Amniotic stem cell (primary cell): ENCODE measurements around the gene VSX2.
"Not testable (repeated sequence)": the region's sequence is repeated elsewhere in the genome, so short reads cannot be mapped to it uniquely, and the experiment has no call there.

Experiments
- DNase-seq: peaks from one replicate; lab custom pipeline; 2025; lab: John Stamatoyannopoulos, UW

VSX2 gene

GRCh38 chr14:74259513-74259912, 20.3 kb downstream of the VSX2 start:
- DNase-seq = no peak

- no peak for DNase-seq
These were observed 21.4 kb downstream of the VSX2 start for GRCh38 chr14:74260525-74261233.

GRCh38 chr14:74261288-74261687, 22.0 kb downstream of the VSX2 start:
- no peak for DNase-seq

GRCh38 chr14:74262076-74262475, 22.8 kb downstream of the VSX2 start:
- no peak for DNase-seq

- DNase-seq = no peak
These were observed 23.9 kb downstream of the VSX2 start for GRCh38 chr14:74263181-74263580.

GRCh38 chr14:74263921-74264320, 24.7 kb downstream of the VSX2 start:
- DNase-seq = no peak

- DNase-seq = no peak
These were observed 26.2 kb downstream of the VSX2 start for GRCh38 chr14:74265301-74265965.

- DNase-seq = no peak
These were observed 28.3 kb downstream of the VSX2 start for GRCh38 chr14:74267588-74267987.

- not testable (repeated sequence) for DNase-seq
These were observed 31.3 kb downstream of the VSX2 start for GRCh38 chr14:74270382-74271177.

- DNase-seq = no peak
These were observed 32.1 kb downstream of the VSX2 start for GRCh38 chr14:74271365-74271764.

GRCh38 chr14:74275241-74275841, 36.1 kb downstream of the VSX2 start:
- no peak for DNase-seq

- DNase-seq = no peak
These were observed 38.8 kb downstream of the VSX2 start for GRCh38 chr14:74278080-74278479.

GRCh38 chr14:74281069-74281468, 41.8 kb downstream of the VSX2 start:
- DNase-seq = no peak

GRCh38 chr14:74286736-74287135, 47.5 kb downstream of the VSX2 start:
- DNase-seq = no peak

GRCh38 chr14:74289801-74290200, 50.6 kb downstream of the VSX2 start:
- no peak for DNase-seq

GRCh38 chr14:74290415-74290814, 51.2 kb downstream of the VSX2 start:
- no peak for DNase-seq

- no peak for DNase-seq
These were observed 52.8 kb downstream of the VSX2 start for GRCh38 chr14:74292061-74292460.

GRCh38 chr14:74293606-74294005, 54.4 kb downstream of the VSX2 start:
- no peak for DNase-seq

GRCh38 chr14:74296037-74296467, 56.8 kb downstream of the VSX2 start:
- DNase-seq = no peak

GRCh38 chr14:74297986-74298385, 58.7 kb downstream of the VSX2 start:
- no peak for DNase-seq

- DNase-seq = no peak
These were observed 59.9 kb downstream of the VSX2 start for GRCh38 chr14:74299061-74299545.

GRCh38 chr14:74301594-74302151, 62.4 kb downstream of the VSX2 start:
- DNase-seq = no peak
